K562 (cell line): ENCODE measurements around the gene PRKCB. TPM values are rescaled to one million over a fixed set of nuclear protein-coding genes. Genes with fewer than 3 reads are reported as not detected.

Experiments used
- ETV1 ChIP-seq: fragments of 450-650 bp; conservative IDR thresholded peaks from 2 replicates; pipeline ENCODE4 v1.6.1; 2016; ENCODE audit warnings: missing genetic modification characterization, control low read depth, low read depth, missing compliant biosample characterization
- GTF2E2 ChIP-seq: fragments of 200-800 bp; sonication (Bioruptor generic); IDR thresholded peaks from 2 replicates; pipeline ENCODE4 v1.6.1; 2016; ENCODE audit warnings: missing genetic modification characterization, missing compliant biosample characterization
- LCOR ChIP-seq: sonication (generic); formaldehyde crosslinking; IDR thresholded peaks from 2 replicates; pipeline ENCODE4 v1.8.0; 2022; ENCODE audit warnings: mild to moderate bottlenecking, missing genetic modification reagents
- MEF2A ChIP-seq: IDR thresholded peaks from 2 replicates; pipeline ENCODE4 v1.6.1; 2011; ENCODE audit warnings: low read depth, mild to moderate bottlenecking, low read length, moderate library complexity; ENCODE audit not compliant: control insufficient read depth
- MIER1 ChIP-seq: fragments of 450-650 bp; IDR thresholded peaks from 2 replicates; pipeline ENCODE4 v1.6.1; 2016; ENCODE audit warnings: antibody characterized with exemption, mild to moderate bottlenecking, low read depth
- NR2C2 ChIP-seq, 2 experiments: fragments of 200-800 bp in 1 of 2; sonication (Bioruptor generic) in 1 of 2; sonication (generic) in 1 of 2; formaldehyde crosslinking in 1 of 2; IDR thresholded peaks; 2 replicates each; pipeline versions ENCODE4 v1.6.1 to v1.8.0; 2016 to 2022; ENCODE audit warnings: mild to moderate bottlenecking in 1 of 2, missing compliant biosample characterization in 1 of 2, missing genetic modification characterization in 1 of 2, missing genetic modification reagents in 1 of 2
- NR4A1 ChIP-seq, 2 experiments: fragments of 250-450 bp in 1 of 2; fragments of 450-650 bp in 1 of 2; sonication (Bioruptor Pico) in 1 of 2; IDR thresholded peaks; 2 replicates each; pipeline versions ENCODE4 v1.4.0 to v1.6.1; 2016 to 2020; ENCODE audit warnings: mild to moderate bottlenecking in 2 of 2, missing compliant biosample characterization in 1 of 2, missing genetic modification characterization in 1 of 2, moderate library complexity in 1 of 2
- PCBP1 ChIP-seq: fragments of 200-400 bp; formaldehyde crosslinking; IDR thresholded peaks from 2 replicates; pipeline ENCODE4 v1.6.1; 2018; ENCODE audit warnings: mild to moderate bottlenecking, low read depth, low read length; ENCODE audit not compliant: poor library complexity, severe bottlenecking
- PPARD ChIP-seq: fragments of 250-450 bp; sonication (Bioruptor Pico); IDR thresholded peaks from 2 replicates; pipeline ENCODE4 v1.8.0; 2022; ENCODE audit warnings: inconsistent platforms, mild to moderate bottlenecking, moderate library complexity
- SMAD1 ChIP-seq: fragments of 150-350 bp; IDR thresholded peaks from 2 replicates; pipeline ENCODE4 v1.6.1; 2014; ENCODE audit warnings: low read length, low read depth; ENCODE audit not compliant: partially characterized antibody
- TBL1XR1 ChIP-seq, 2 experiments: IDR thresholded peaks; 2 replicates each; pipeline ENCODE4 v1.6.1; 2012; ENCODE audit warnings: improper control_type of control experiment in 2 of 2, low read length in 2 of 2, mild to moderate bottlenecking in 1 of 2
- TOE1 ChIP-seq, 2 experiments: fragments of 450-650 bp in 1 of 2; sonication (generic) in 1 of 2; formaldehyde crosslinking in 1 of 2; IDR thresholded peaks; 2 replicates each; pipeline versions ENCODE4 v1.7.1 to v1.8.0; 2016 to 2022; ENCODE audit warnings: borderline replicate concordance in 2 of 2, mild to moderate bottlenecking in 2 of 2, antibody characterized with exemption in 1 of 2, inconsistent platforms in 1 of 2, low read depth in 1 of 2, missing genetic modification reagents in 1 of 2, moderate library complexity in 1 of 2
- YBX1 ChIP-seq: fragments of 450-650 bp; IDR thresholded peaks from 2 replicates; pipeline ENCODE4 v1.7.1; 2016; ENCODE audit warnings: mild to moderate bottlenecking
- ZNF445 ChIP-seq: fragments of 250-450 bp; sonication (Bioruptor Pico); IDR thresholded peaks from 2 replicates; pipeline ENCODE4 v1.4.0; 2020; ENCODE audit warnings: low read depth, mild to moderate bottlenecking, moderate library complexity
- polyA plus RNA-seq, 8 experiments: library from polyadenylated mRNA; depleted of rRNA in 4 of 8; stranded (reverse) in 5 of 8; unstranded in 3 of 8; fragments of >200 nt; fragmentation: Nextera tagmentation in 2 of 8; fragmentation: Illumina TruSeq in 1 of 8; extraction: Ambion mirVana in 2 of 8; extraction: Trizol in 1 of 8; gene quantifications; 2 replicates each; pipeline versions ENCODE4 v1.2.1 to v1.2.3, GENCODE V29; 2011 to 2014; ENCODE audit warnings: inconsistent platforms in 1 of 8, missing spikeins in 1 of 8
- total RNA-seq, 7 experiments: library from RNA; depleted of rRNA in 6 of 7; stranded (reverse); fragments of >200 nt in 6 of 7; fragmentation: Illumina TruSeq in 2 of 7; extraction: Trizol in 2 of 7; gene quantifications; 2 replicates each; pipeline versions ENCODE4 v1.2.1 to v1.2.3, GENCODE V29; 2011 to 2021; ENCODE audit warnings: low replicate concordance in 1 of 7
- TF ChIP-seq, protein P1 (sequence below), 2 experiments: fragments of 450-650 bp in 1 of 2; sonication (generic) in 1 of 2; formaldehyde crosslinking; conservative IDR thresholded peaks; 2 replicates each; pipeline versions ENCODE4 v1.4.0 to v1.8.1; 2020 to 2022; ENCODE audit warnings: mild to moderate bottlenecking in 1 of 2, missing genetic modification reagents in 1 of 2
- TF ChIP-seq, protein P2 (sequence below): sonication (generic); formaldehyde crosslinking; IDR thresholded peaks from 2 replicates; pipeline ENCODE4 v1.8.1; 2023; ENCODE audit warnings: mild to moderate bottlenecking, missing genetic modification reagents
- TF ChIP-seq, protein P3 (sequence below): sonication (generic); formaldehyde crosslinking; IDR thresholded peaks from 2 replicates; pipeline ENCODE4 v1.8.1; 2022; ENCODE audit warnings: missing genetic modification reagents
- TF ChIP-seq, protein P4 (sequence below): sonication (generic); formaldehyde crosslinking; IDR thresholded peaks from 2 replicates; pipeline ENCODE4 v1.8.0; 2022; ENCODE audit warnings: mild to moderate bottlenecking, missing genetic modification reagents
- TF ChIP-seq, protein P5 (sequence below), 2 experiments: fragments of 250-450 bp in 1 of 2; fragments of 450-650 bp in 1 of 2; sonication (Bioruptor Pico) in 1 of 2; IDR thresholded peaks; 2 replicates each; pipeline versions ENCODE4 v1.6.1 to v1.8.0; 2016 to 2021; ENCODE audit warnings: mild to moderate bottlenecking in 2 of 2, moderate library complexity in 2 of 2, missing compliant biosample characterization in 1 of 2, missing genetic modification characterization in 1 of 2

PRKCB gene
- total and polyA plus RNA-seq, 9 of the 15 experiments (the other 6 are each of a cell fraction or from before 2014, with no cell fraction given), result 49.9 to 276 (median 148) TPM

DNA sequence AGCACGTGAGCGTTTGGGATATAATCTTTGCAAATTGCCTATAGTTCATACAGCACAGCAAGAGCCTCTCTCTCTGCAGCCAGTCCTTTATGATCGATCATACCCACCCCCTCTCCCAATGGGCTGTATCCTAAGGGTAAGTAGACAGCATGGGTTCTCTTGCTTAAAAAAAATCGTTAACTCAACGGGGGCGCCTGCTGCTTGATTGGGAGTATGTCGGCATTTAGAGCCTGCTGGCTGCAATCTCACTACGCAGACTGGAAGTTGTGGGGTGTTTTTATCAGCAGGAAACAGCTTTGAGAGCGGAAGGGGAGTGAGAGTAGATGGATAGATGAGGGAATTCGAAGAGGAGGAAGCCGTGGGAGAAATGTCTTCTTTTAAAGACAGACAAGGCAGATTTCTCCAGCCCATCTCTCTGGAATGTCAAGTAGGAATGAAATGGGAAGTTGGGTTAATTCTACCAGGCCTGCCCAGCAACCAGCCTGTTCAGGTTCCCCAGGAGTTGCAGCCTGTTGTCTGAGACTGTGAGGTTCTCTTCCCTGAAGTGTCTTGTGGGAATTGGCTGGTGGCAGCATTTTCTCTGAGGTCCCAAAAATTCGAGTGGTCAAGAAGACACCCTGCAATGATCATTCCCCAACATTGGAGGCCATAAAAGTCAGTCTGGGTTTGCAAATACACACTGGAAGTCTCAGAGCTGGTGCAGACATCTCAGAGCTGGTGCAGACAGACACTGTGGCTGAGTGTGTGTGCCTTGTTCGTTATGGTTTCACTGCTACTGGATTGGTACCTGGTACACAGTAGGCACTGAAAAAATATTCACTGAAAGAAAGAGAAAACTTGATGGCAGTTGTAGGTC, 65.6 kb downstream of the PRKCB start (continued):
- TF ChIP-seq, protein P1, sequence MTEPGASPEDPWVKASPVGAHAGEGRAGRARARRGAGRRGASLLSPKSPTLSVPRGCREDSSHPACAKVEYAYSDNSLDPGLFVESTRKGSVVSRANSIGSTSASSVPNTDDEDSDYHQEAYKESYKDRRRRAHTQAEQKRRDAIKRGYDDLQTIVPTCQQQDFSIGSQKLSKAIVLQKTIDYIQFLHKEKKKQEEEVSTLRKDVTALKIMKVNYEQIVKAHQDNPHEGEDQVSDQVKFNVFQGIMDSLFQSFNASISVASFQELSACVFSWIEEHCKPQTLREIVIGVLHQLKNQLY (CRISPR knock-in tag; conservative IDR thresholded peaks at IDR 0.05), result no peak
- TF ChIP-seq SMAD1 (peak; percentile 99), MIER1 (no peak), MEF2A (peak; percentile 74), LCOR (CRISPR knock-in tag) (peak; percentile 94), NR4A1 (CRISPR knock-in tag; IDR thresholded peaks at IDR 0.05) (0 out of 2 replicates have a peak, but pooled peaks have one; percentile 2), NR4A1 (tag; IDR thresholded peaks at IDR 0.05) (no peak), ETV1 (tag) (peak; percentile 100), YBX1 (no peak), PPARD (CRISPR knock-in tag) (no peak), TOE1 (IDR thresholded peaks at IDR 0.05; ENCODE audit: borderline replicate concordance) (peak; percentile 11; the same call in 1 of the 2 replicates), TOE1 (CRISPR knock-in tag; IDR thresholded peaks at IDR 0.05; ENCODE audit: borderline replicate concordance, low read depth) (no peak), TBL1XR1 (IDR thresholded peaks at IDR 0.05; ENCODE audit: low read length in 2 of 2) (peak; percentile 93 to 96; a peak in 3 of 4 replicates), GTF2E2 (no peak), ZNF445 (CRISPR knock-in tag) (no peak), NR2C2 (CRISPR knock-in tag; IDR thresholded peaks at IDR 0.05) (no peak), NR2C2 (tag; IDR thresholded peaks at IDR 0.05) (peak; percentile 31; the same call in 1 of the 2 replicates), PCBP1 (no peak)
- TF ChIP-seq, protein P2, sequence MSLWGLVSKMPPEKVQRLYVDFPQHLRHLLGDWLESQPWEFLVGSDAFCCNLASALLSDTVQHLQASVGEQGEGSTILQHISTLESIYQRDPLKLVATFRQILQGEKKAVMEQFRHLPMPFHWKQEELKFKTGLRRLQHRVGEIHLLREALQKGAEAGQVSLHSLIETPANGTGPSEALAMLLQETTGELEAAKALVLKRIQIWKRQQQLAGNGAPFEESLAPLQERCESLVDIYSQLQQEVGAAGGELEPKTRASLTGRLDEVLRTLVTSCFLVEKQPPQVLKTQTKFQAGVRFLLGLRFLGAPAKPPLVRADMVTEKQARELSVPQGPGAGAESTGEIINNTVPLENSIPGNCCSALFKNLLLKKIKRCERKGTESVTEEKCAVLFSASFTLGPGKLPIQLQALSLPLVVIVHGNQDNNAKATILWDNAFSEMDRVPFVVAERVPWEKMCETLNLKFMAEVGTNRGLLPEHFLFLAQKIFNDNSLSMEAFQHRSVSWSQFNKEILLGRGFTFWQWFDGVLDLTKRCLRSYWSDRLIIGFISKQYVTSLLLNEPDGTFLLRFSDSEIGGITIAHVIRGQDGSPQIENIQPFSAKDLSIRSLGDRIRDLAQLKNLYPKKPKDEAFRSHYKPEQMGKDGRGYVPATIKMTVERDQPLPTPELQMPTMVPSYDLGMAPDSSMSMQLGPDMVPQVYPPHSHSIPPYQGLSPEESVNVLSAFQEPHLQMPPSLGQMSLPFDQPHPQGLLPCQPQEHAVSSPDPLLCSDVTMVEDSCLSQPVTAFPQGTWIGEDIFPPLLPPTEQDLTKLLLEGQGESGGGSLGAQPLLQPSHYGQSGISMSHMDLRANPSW (CRISPR knock-in tag), result no peak
- TF ChIP-seq, protein P3, sequence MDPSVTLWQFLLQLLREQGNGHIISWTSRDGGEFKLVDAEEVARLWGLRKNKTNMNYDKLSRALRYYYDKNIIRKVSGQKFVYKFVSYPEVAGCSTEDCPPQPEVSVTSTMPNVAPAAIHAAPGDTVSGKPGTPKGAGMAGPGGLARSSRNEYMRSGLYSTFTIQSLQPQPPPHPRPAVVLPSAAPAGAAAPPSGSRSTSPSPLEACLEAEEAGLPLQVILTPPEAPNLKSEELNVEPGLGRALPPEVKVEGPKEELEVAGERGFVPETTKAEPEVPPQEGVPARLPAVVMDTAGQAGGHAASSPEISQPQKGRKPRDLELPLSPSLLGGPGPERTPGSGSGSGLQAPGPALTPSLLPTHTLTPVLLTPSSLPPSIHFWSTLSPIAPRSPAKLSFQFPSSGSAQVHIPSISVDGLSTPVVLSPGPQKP (CRISPR knock-in tag), result no peak
- TF ChIP-seq, protein P4, sequence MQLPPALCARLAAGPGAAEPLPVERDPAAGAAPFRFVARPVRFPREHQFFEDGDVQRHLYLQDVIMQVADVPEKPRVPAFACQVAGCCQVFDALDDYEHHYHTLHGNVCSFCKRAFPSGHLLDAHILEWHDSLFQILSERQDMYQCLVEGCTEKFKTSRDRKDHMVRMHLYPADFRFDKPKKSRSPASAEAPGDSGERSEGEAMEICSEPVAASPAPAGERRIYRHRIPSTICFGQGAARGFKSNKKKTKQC (CRISPR knock-in tag), result no peak
- TF ChIP-seq, protein P5, sequence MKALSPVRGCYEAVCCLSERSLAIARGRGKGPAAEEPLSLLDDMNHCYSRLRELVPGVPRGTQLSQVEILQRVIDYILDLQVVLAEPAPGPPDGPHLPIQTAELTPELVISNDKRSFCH (CRISPR knock-in tag; IDR thresholded peaks at IDR 0.05), result no peak
- TF ChIP-seq, protein P5 (tag; IDR thresholded peaks at IDR 0.05), result peak; percentile 64
